GM21390 (cell line): ENCODE data around the gene SORCS2.

Experiments used
- ATAC-seq: cut with Tn5 transposase; IDR thresholded peaks from one replicate; pipeline ENCODE4 v1.9.1; 2021; ENCODE audit not compliant: unreplicated experiment

Gene SORCS2

DNA sequence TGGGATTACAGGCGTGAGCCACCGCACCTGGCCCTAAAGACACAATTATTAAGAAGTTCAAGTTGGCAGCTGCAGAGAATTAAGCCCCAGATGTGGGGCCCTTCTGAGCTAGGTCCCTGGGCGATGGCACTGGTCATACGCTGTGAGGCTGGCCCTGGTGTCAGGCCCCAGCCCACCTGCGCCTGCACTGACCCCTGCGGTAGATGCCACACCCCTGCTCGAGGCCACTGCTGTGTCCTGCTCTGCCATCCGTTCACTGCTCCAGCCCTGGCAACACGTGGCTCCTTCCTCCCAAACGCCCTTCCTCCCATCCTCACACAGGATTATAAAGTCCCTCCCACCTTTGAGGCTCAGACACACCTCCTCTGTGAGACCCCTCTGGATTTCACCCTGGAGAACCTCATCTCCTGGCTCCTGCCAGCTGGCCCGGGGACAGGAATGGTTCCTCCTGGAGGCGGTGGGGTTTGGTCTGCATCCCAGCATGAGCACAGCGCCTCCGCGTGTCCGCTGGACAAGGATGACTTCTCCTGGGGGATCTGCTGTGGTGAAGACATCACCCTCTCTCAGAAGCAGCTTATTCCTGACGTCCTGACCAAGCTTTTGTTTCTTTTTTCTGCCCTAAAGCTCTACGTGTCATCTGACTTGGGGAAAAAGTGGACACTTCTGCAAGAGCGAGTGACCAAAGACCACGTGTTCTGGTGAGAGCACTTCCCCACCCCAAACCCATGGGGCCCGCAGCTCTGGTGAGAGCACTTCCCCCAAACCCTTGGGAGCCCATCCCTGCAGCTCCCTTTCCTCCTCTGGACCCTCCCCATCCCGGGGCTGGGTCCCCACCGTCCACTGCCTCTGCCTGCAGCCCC lies 461.4 kb downstream of the SORCS2 start:
- no peak for ATAC-seq

DNA sequence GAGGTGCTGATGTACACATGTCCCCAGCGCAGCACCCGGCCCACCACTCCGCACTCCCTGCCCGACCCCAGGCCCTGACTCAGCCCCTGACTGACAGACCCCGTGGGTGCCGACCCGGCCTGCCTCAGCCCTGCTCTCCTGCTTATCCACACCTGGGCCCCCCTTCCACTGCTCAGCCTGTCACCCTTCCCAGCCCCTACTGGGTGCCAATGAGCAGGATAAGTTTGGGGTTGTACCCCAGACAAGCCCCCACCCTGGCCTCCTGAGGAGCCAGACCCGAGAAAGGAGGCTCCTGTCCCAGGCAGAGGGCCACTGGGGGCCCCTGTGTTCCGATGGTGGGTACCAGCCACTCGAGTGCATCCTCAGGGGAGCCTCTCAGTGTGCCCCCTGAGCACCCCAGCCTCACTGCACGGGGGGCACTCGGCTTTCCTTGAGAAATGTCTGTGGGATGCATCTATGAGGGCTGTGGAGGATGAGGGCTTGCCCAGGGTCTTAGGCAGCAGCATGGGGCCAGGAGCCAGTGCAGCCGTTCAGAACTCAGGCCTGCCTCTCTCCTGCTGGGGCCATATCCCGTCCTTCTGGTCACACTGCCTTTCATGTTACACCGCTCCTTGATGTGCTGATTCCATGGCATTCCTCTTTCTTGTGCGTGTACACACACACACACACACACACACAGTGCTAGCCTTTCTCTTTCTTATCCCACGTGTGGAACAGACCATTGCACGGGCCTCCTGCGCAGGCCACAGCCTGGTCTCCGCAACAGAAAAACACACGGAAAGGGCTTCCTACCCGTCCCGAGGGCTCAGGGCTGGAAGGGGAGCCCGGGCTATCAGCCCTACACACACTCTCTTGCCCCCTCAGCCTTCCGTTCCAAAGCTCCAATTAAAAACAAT lies 462.5 kb downstream of the SORCS2 start:
- no peak for ATAC-seq

GRCh38 chr4:7655511-7656243 lies 463.3 kb downstream of the SORCS2 start:
- ATAC-seq: no peak

GRCh38 chr4:7656244-7656800 lies 464.0 kb downstream of the SORCS2 start:
- no peak for ATAC-seq

DNA sequence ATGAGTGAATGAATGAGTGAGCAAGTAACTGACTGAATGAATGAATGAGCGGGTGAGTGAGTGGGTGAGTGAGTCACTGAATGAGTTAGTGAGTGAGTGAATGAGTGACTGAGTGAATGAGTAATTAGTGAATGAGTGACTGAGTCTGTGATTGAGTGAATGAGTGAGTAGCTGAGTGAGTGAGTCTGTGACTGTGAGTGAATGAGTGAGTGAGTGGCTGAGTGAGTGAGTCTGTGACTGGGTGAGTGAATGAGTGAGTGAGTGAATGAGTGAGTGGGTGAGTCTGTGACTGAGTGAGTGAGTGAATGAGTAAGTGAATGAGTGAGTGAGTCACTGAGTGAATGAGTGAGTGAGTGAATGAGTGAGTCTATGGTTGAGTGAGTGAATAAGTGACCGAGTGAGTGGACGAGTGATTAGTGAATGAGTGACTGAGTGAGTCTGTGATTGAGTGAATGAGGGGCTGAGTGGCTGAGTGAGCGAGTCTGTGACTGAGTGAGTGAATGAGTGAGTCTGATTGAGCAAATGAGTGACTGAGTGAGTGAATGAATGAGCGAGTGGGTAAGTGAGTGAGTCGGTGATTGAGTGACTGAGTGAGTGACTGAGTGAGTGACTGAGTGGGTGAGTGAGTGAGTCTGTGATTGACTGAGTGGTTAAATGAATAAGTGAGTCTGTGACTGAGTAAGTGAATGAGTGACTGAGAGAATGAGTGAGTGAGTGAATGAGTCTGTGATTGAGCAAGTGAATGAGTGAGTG lies 465.4 kb downstream of the SORCS2 start:
- no peak for ATAC-seq

DNA sequence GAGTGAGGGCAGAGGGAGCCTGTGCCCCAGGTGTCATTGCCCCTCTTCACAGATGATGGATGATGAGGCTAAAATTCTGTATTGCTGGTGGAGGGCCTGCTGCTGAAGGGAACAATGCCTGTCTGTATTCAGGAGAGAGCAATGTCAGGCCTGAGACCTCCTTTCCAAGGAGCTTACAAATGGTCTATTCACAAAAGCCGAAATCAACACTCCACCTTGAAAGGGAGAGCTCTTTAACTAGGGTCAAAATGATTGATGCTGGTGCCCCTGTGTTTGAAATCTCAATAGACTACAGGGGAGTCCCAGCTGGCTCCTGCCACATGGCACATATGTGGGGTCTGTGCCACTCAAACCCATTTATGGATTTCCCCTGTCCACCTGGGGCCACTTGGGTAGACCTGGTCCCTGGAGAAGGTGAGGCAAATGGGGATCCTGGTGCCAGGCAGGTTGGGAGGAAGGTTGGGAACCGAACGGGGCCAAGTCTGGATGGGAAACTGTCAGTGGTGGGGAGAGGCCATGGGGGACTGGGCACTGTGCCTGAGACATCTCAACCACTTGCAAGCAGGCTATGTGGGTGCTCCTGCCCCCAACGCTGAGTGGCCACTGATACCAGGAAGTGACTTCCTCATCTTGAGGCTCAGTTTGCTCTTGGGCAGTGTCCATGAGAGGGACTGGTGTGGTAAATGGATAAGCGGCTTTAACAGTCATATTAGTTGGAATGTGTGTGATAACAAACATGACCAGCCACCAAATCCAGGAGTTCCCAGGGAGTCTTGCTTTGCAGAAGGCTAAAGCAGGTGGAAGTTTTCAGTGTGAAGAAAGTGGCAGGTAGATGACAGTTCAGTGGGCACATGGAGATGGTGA lies 466.2 kb downstream of the SORCS2 start:
- no peak for ATAC-seq

DNA sequence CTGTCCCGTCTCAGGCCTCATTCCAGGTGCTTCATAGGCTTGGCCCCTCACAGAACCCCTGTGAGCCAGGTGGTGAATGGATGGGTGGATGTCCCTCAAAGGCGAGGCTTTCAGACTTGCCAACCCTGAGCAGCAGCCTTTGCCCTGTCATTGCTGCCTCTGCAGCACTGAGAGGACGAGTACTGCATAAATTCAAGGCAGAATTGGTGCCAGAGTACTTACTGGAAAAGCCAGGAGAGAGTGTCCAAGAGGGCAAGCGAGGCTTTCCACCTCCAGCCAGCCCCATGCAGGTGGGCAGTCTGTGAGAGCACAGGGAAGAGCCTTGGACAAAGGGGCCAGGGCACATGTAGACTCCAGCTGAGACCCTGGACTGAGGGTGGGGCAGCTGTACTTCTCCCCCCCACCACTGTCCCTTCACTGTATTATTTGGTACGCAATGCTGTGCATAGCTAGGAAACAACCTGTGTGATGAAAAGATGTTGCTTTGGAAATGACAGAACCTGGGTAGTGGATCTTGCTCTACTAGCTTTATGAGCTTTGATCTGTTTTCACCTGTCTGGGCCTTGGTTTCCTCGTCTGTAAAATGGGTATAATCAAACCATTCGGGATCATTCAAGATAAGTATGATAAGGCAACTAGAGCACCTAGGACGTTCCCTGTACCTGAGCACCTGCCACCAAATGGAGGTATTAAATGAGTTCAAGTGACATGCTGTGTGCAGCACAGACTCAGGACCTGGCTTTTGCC lies 467.3 kb downstream of the SORCS2 start:
- ATAC-seq: no peak

DNA sequence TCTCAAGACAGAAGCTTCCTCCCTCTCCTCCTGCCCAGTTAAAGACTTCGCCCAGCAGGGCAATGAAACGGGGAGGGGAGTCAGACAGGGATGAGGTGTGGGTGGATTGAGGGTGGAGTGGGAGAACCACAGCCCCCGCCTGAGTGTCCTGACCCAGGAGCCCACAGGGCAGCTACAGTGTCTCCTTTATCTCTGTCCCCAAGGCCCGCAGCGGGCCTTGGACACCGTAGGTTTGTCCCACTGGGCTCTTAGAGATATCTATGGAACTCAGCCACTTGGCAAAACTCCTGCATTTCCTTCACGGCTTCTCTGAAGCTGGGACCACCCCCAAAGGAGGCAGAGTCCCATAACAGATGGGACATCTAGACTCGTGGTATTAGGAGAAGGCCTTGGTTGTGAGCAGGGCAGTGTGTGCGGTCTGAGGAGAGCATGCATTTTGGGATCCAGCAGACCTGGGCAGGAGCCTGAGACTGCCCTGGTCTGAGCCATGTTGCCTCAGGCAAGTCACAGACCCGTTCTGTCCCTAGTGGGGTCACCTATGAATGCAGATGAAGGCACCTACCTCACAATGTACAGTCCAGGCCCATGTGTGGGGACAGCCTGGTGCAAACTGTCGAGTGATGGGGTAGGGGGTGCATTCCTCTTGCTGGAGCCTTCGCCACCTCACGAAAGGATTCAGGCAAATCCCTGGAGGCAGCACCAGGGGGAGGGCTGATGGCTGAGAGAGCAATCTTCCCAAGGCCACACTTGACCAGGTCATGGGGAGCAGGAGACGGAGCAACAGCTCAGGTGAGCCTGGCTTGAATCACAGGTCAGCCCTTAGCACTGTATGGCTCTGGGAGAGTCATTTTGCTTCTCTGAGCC lies 468.1 kb downstream of the SORCS2 start:
- no peak for ATAC-seq

GRCh38 chr4:7661066-7661748 lies 468.9 kb downstream of the SORCS2 start:
- ATAC-seq: no peak

DNA sequence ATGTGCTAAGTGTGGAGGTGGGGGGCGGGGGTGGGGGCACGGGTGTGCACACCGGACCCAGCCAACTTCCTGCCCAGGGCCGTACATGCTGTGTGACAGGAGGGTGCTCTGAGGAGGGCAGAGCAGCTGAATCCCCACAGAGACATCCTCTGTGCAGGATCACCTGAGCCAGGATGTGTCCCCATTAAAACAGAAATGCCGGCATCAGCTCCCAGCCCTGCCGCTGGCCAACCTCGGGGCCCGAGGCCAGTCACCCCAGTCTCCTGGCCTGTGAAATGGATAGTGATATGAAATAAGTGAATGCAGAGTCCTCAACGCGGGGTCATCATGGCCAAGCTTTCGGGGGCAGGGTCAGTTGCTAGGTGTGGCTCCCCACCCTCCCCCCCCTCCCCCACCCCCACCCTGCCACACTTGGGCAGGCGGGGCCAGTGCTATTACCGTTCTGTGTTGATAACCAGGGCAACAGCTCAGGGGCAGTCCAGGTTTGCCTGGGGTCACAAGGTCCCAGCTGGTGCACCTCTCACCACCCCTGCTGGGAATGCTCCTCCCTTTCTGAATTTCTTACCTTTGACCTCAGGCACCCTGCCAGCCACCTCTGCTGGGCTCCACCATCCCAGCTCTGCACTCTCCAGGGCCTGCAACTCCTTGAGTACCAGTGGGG lies 469.6 kb downstream of the SORCS2 start:
- ATAC-seq: no peak

- no peak for ATAC-seq
Measured at GRCh38 chr4:7662507-7662846, 470.1 kb downstream of the SORCS2 start.

- no peak for ATAC-seq
Measured at GRCh38 chr4:7663075-7663541, 470.8 kb downstream of the SORCS2 start.

GRCh38 chr4:7664106-7664505 lies 471.8 kb downstream of the SORCS2 start:
- no peak for ATAC-seq

DNA sequence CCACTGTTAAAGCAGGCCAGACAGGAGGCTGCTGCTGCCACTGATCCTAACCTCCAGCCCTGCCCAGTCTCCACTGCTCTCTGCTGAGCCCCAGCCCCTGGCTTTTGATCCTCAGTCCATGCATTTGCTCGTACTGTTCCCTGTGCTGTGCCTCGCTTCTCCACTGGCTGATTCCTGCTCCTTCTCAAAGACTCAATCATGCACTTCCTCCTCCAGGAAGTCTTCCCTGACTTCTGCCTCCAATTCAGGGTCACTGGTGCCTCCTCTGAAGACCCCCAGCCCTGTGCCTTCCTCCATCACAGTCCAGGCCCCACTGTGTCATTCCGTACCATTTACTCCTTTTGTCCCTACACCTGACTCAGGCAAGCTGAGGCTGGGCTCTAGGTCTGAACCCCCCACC lies 473.0 kb downstream of the SORCS2 start:
- ATAC-seq: no peak

GRCh38 chr4:7666011-7666410 lies 473.7 kb downstream of the SORCS2 start:
- no peak for ATAC-seq

DNA sequence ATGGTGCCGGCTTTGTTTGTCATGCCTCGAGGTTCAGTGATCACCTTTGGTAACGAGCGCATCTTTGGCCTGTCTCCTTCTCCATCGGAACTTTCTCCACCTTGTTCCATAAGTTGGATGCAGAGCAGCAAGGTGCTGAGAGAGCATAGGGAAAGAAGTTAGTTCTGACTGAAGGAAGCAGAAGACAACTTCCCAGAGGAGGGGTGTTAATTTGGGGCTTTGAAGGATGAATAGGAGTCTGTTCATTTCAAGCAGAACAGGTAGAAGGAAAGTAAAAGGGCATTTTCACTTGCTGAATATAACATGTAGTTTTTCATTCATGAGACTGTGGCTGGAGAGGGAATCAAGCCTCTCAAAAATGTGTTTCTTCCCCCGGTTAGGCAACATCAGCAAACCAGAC lies 474.4 kb downstream of the SORCS2 start:
- ATAC-seq: no peak

GRCh38 chr4:7668271-7668670 lies 475.9 kb downstream of the SORCS2 start:
- no peak for ATAC-seq
